Natural killer cell (primary cell): Measurements from ENCODE around the gene CTNND1. TPM values are rescaled to one million over a fixed set of nuclear protein-coding genes. Genes with fewer than 3 reads are reported as not detected.
A peak's percentile ranks its signal among the peaks of the same experiment; 100 is the strongest.

Source experiments
- ATAC-seq, 3 donors: fragments of 150-1000 bp in 2 of 3; fragments of 200-7000 bp in 1 of 3; cut with Tn5 transposase; 1 replicate in 1 of 3; 2 replicates in 2 of 3; pipeline ENCODE4 v1.10.0; 2021; ENCODE audit warnings: mild to moderate bottlenecking in 2 of 3, moderate library complexity in 2 of 3
- DNase-seq, 2 donors: peaks; one replicate each; pipeline versions ENCODE4 v3.0.0 to v3.0.0-alpha.2; 2013 to 2021; ENCODE audit warnings: mixed read lengths in 1 of 2
- H3K27ac ChIP-seq: one replicate; pipeline ENCODE4 v1.5.1; 2013; ENCODE audit warnings: mild to moderate bottlenecking, low read length
- H3K27me3 ChIP-seq: one replicate; pipeline ENCODE4 v1.6.1; 2013; ENCODE audit warnings: low read length; ENCODE audit not compliant: control insufficient read depth, insufficient read depth
- H3K36me3 ChIP-seq: one replicate; pipeline ENCODE4 v1.6.1; 2013; ENCODE audit warnings: low read length; ENCODE audit not compliant: control insufficient read depth, insufficient read depth
- H3K4me1 ChIP-seq: one replicate; pipeline ENCODE4 v1.6.1; 2013; ENCODE audit warnings: low read length; ENCODE audit not compliant: control insufficient read depth, insufficient read depth
- H3K4me3 ChIP-seq: one replicate; pipeline ENCODE4 v1.5.1; 2013; ENCODE audit warnings: low read length
- H3K9me3 ChIP-seq: one replicate; pipeline ENCODE4 v1.6.1; 2013; ENCODE audit warnings: low read length; ENCODE audit not compliant: control insufficient read depth, insufficient read depth
- H3K27ac Mint-ChIP-seq, 2 donors: one replicate each; pipeline ENCODE4 v1.8.0; 2022; ENCODE audit warnings: mild to moderate bottlenecking in 2 of 2, mixed read lengths in 2 of 2, moderate library complexity in 1 of 2
- H3K27me3 Mint-ChIP-seq, 2 donors: one replicate each; pipeline ENCODE4 v1.8.0; 2022; ENCODE audit warnings: low read depth in 2 of 2, mixed read lengths in 2 of 2
- H3K36me3 Mint-ChIP-seq: one replicate; pipeline ENCODE4 v1.8.0; 2022; ENCODE audit warnings: mixed read lengths
- H3K4me1 Mint-ChIP-seq, 2 donors: one replicate each; pipeline ENCODE4 v1.8.0; 2022; ENCODE audit warnings: mixed read lengths in 2 of 2
- H3K4me3 Mint-ChIP-seq: one replicate; pipeline ENCODE4 v1.8.0; 2022; ENCODE audit warnings: mild to moderate bottlenecking, moderate library complexity, mixed read lengths
- H3K9me3 Mint-ChIP-seq, 2 donors: one replicate each; pipeline ENCODE4 v1.8.0; 2022; ENCODE audit warnings: mixed read lengths in 2 of 2
- CTCF ChIP-seq: fragments of 200-600 bp; IDR thresholded peaks from one replicate; pipeline ENCODE4 v1.8.0; 2022; ENCODE audit warnings: antibody characterized with exemption
- WGBS: methylation state at CpG from one replicate; pipeline ENCODE4 v1.1.7; 2013; ENCODE audit warnings: missing lambda C conversion rate; ENCODE audit not compliant: insufficient coverage; 5-methylcytosine and 5-hydroxymethylcytosine counted together
- intact Hi-C: fragments of 100-400 bp; cut with micrococcal nuclease; formaldehyde crosslinking; loops from one replicate; pipeline ENCODE4 v1.14.2; 2022
- total RNA-seq, 4 donors: library from RNA; stranded (reverse); fragments of 120-200 nt in 1 of 4; gene quantifications; one replicate each; pipeline versions ENCODE4 v1.2.3 to v1.2.4, GENCODE V29; 2013 to 2022

CTNND1 gene
- total RNA-seq, 3 donors from 2014 or later (not counting 1 experiment from before 2014, with no cell fraction given): 17.1 to 17.7 (median 17.3) TPM

GRCh38 chr11:57791321-57792059 is 29.9 kb downstream of the CTNND1 start:
- no peak for ATAC-seq
- WGBS: 90% methylated on average over 21 of the region's 22 CpGs

DNA sequence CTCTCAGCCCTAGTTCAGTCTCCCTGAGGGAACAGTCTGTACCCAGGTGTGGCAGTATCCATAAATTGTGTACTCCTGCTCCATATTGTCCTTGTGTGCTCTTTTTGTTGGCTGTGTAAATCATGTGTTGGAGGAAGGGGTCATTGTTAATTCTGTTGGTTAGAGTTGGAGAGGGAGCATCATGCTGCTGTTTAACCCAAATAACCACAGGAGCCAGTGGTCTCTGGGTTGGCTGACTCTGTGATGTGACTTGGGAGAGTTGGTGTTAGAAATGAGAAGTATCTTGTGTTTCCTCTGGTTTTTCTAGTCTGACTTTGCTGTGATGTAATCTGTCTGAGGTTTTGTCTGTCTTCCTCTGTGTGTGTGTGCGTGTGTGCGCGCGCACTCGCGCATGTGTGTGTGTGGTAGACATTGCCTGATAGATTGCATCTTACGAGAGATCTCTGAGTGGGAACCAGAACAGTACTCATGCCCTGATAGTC is 30.5 kb downstream of the CTNND1 start:
- Histone ChIP-seq H3K4me1 (peaks cover 30% of the 10 kb centered on the region), H3K9me3 (no peaks in the 10 kb centered on the region), H3K27ac (peak overlapping the region; percentile 57), H3K36me3 (peaks cover 7% of the 10 kb centered on the region), H3K27me3 (no peaks in the 10 kb centered on the region), H3K4me3 (no peak overlapping the region)
- no peaks in the 10 kb centered on the region for H3K9me3 Mint-ChIP-seq
- H3K4me1 Mint-ChIP-seq: peaks cover 24 to 31% of the 10 kb centered on the region in 2 donors
- peak; percentile 92 to 97 (median 93) for ATAC-seq
- peak overlapping the region; percentile 86 for H3K27ac Mint-ChIP-seq
- H3K27me3 Mint-ChIP-seq: no peaks in the 10 kb centered on the region
- H3K4me3 Mint-ChIP-seq: peak overlapping the region; percentile 48
- WGBS: 0% methylated on average over 7 of the region's 7 CpGs
- TF ChIP-seq CTCF: no peak
- DNase-seq: peak; percentile 75 to 95
- intact Hi-C loops: loop anchor here (1.0 to 10.0 kb wide), 3 partner anchors 51 to 783 kb away; partner anchors contain the start of genes LPXN, SELENOH and ZFP91
- no peaks in the 10 kb centered on the region for H3K36me3 Mint-ChIP-seq

More at GRCh38 chr11:57791321-57792059, 29.9 kb downstream of the CTNND1 start:
- Histone ChIP-seq H3K27ac (peak overlapping the region; percentile 57), H3K27me3 (no peaks in the 10 kb centered on the region), H3K4me3 (no peak overlapping the region), H3K4me1 (peaks cover 30% of the 10 kb centered on the region), H3K36me3 (peaks cover 3% of the 10 kb centered on the region), H3K9me3 (no peaks in the 10 kb centered on the region)
- H3K4me3 Mint-ChIP-seq: peak overlapping the region; percentile 48
- intact Hi-C loops: loop anchor here (1.0 to 10.0 kb wide), 3 partner anchors 51 to 783 kb away; partner anchors contain the start of genes LPXN, SELENOH and ZFP91
- no peak for DNase-seq
- TF ChIP-seq CTCF: no peak
- H3K36me3 Mint-ChIP-seq: no peaks in the 10 kb centered on the region
- H3K9me3 Mint-ChIP-seq: no peaks in the 10 kb centered on the region
- no peaks in the 10 kb centered on the region for H3K27me3 Mint-ChIP-seq
- peaks cover 24 to 31% of the 10 kb centered on the region in 2 donors for H3K4me1 Mint-ChIP-seq
- H3K27ac Mint-ChIP-seq: peak overlapping the region; percentile 86

DNA sequence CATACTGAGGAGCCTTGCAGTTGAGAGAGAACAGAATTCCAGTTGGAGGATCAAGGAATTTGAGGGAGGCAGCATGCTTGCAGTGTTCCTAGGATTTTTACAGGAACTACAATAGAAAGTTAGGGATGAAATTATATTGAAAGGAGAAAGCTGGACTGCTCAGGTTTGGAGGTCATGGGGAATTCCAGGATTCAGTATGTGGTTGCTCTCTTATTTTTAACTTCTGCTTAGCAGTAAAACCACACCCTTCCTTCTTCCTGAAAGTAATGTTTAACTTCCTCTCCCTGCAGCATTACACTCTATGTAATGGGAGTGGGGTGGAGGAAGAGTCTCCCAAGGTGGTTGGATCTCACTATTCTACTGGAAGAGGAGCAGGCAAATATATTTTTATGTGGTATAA is 31.3 kb downstream of the CTNND1 start:
- no peaks in the 10 kb centered on the region for H3K9me3 ChIP-seq
- intact Hi-C loops: loop anchor here (1.0 to 10.0 kb wide), 3 partner anchors 52 to 782 kb away; partner anchors contain the start of genes LPXN, SELENOH and ZFP91
- Mint-ChIP-seq H3K9me3 (no peaks in the 10 kb centered on the region), H3K4me3 (peak overlapping the region; percentile 22), H3K4me1 (peaks cover 24 to 30% of the 10 kb centered on the region in 2 donors), H3K27me3 (no peaks in the 10 kb centered on the region), H3K27ac (peak overlapping the region; percentile 86), H3K36me3 (no peaks in the 10 kb centered on the region)
- no peak overlapping the region for H3K4me3 ChIP-seq
- H3K27me3 ChIP-seq: no peaks in the 10 kb centered on the region
- DNase-seq (peak in 1 of 2 donors; percentile 65), ATAC-seq (peak in 1 of 3 donors; percentile 29)
- peaks cover 7% of the 10 kb centered on the region for H3K36me3 ChIP-seq
- H3K4me1 ChIP-seq: peaks cover 30% of the 10 kb centered on the region
- peak overlapping the region; percentile 57 for H3K27ac ChIP-seq
- no peak for TF ChIP-seq CTCF
